ENCODE results near the gene RBKS. TPM values are rescaled to one million over a fixed set of nuclear protein-coding genes. Genes with fewer than 3 reads are reported as not detected.
"Not testable (repeated sequence)": the region's sequence is repeated elsewhere in the genome, so short reads cannot be mapped to it uniquely, and the experiment has no call there.

RBKS gene
- total RNA-seq, 2 donors from 2014 or later = 1.5 TPM

DNA sequence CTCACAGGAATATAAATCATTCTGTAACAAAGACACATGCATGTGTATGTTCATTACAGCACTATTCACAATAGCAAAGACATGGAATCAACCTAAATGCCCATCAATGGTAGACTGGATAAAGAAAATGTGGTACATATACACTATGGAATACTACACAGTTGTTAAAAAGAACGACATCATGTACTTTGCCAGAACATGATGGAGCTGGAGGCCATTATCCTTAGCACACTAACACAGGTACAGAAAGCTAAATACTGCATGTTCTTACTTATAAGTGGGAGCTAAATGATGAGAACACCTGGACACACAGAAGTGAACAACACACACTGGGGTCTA, 7.6 kb downstream of the RBKS start:
- intact Hi-C loops (cut with DNase I) = loop anchor here in 1 of 2 donors (10.0 kb wide), 2 partner anchors 78 to 178 kb away; no protein-coding TSS in a partner anchor
- DNase-seq (ENCODE audit: low spot score) = not testable (repeated sequence)

DNA sequence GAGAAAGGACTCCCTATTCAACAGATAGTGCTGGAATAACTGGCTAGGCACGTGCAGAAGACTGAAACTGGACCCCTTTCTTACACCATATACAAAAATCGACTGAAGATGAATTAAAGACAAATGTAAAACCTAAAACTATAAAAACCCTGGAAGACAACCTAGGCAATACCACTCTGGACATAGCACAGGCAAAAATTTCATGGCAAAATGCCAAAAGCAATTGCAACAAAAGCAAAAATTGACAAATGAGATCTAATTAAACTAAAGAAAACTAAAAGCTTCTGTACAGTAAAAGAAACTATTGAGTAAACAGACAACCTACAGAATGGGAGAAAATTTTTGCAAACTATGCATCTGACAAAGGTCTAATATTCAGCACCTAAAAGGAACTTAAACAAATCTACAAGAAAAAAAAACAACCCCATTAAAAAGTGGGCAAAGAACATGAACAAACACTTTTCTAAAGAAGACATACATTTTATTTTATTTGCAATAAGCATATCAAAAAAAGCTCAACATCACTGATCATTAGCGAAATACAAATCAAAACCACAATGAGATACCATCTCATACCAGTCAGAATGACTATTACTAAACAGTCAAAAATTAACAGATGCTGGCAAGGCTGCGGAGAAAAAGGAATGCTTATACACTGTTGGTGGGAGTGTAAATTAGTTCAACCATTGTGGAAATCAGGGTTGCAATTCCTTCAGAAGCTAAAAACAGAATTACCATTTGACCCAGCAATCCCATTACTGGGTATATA, 8.2 kb downstream of the RBKS start:
- intact Hi-C loops (cut with DNase I) = loop anchor here in 1 of 2 donors (10.0 kb wide), 2 partner anchors 77 to 177 kb away; no protein-coding TSS in a partner anchor
- not testable (repeated sequence) for DNase-seq (ENCODE audit: low spot score)

DNA sequence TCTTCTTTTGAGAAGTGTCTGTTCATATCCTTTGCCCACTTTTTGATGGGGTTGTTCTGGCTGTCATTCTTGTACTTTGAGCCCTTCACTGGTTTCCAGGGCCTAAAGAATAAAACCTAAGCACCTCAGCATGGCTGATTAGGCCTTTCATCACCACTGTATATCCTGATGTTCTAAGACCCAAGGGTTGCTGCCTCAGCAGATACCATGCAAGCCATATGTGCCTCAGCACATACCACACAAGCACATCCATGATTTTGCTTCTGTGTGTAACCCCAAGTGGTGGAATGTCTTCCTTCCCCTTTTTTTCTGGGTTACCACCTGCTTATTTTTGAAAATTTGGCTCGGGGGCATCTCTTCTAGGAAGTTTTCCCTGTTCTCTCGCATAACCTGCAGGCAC, 11.4 kb downstream of the RBKS start:
- intact Hi-C loops (cut with DNase I) = no loop called here
- no peak for DNase-seq (ENCODE audit: low spot score)

- DNase-seq (ENCODE audit: low spot score) = no peak
- intact Hi-C loops (cut with DNase I) = no loop called here
These were observed 14.9 kb downstream of the RBKS start for GRCh38 chr2:27875089-27875881.

DNA sequence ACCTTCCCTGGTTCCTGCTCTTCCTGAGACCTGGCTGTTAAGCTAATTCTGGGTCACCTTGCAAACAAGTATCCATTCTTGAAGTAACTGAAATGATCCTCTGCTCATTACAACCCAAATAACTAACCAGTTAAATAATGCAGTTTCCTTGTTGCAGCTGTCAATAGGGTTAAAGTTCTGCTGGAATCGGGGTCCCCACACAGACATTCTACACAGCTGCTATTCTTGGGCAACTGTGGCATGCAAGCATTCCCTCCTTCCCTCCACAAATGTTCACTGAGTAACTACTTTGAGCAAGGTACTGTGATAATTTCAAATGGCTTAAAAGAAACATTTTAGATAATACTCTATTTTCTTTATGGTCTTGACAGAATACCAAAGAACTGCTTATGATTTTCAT, 17.1 kb downstream of the RBKS start:
- intact Hi-C loops (cut with DNase I) = no loop called here
- no peak for DNase-seq (ENCODE audit: low spot score)

GRCh38 chr2:27871802-27872201, 18.4 kb downstream of the RBKS start:
- intact Hi-C loops (cut with DNase I) = no loop called here
- DNase-seq (ENCODE audit: low spot score) = no peak

DNA sequence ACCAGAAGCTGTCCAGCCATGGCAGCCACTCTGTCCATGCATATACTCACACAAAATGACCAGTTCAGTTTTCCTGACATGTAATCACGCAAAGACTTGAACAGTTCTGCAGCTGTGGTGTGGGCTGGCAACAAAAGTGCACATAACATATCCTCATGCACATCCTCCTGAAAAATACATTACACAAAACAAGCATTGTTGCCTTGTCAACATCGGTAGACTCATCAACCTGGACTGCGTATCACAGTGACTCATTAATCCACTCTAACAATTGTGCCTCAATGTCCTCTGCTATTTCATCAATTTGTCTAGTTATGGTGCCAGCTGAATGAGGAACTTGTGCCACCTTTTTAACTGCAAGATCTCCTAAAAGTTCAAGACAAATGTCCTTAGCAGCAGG, 19.5 kb downstream of the RBKS start:
- intact Hi-C loops (cut with DNase I) = no loop called here
- DNase-seq (ENCODE audit: low spot score) = no peak

- intact Hi-C loops (cut with DNase I) = no loop called here
- DNase-seq (ENCODE audit: low spot score) = no peak
These were observed 20.4 kb downstream of the RBKS start for GRCh38 chr2:27869763-27870162.

DNA sequence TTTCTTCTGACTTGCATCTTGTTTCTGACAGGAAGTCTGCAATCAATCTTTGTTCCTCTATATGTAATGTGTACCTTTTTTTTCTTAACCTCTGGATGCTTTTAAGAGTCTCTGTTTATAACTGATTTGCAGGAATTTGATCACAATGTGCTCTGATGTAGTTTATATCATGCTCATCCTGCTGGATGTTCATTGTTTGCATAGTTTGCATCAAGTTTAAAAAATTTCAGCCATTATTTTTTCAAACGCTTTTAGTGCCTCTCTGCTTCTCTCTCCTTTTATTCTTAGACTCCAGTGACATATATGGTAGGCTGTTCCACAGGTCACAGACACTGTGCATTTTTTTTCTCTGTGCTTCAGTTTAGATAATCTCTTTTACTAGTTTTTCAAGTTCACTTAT, 23.9 kb downstream of the RBKS start:
- DNase-seq (ENCODE audit: low spot score) = no peak
- intact Hi-C loops (cut with DNase I) = no loop called here

GRCh38 chr2:27863955-27864354, 26.2 kb downstream of the RBKS start:
- intact Hi-C loops (cut with DNase I); DNase-seq (ENCODE audit: low spot score): not testable (repeated sequence)

GRCh38 chr2:27863146-27863545, 27.0 kb downstream of the RBKS start:
- no peak for DNase-seq (ENCODE audit: low spot score)
- intact Hi-C loops (cut with DNase I) = no loop called here

GRCh38 chr2:27860111-27860510, 30.1 kb downstream of the RBKS start:
- DNase-seq (ENCODE audit: low spot score) = no peak
- intact Hi-C loops (cut with DNase I) = no loop called here

- no peak for DNase-seq (ENCODE audit: low spot score)
These were observed 32.6 kb downstream of the RBKS start for GRCh38 chr2:27857417-27858172.

GRCh38 chr2:27856956-27857355, 33.2 kb downstream of the RBKS start:
- intact Hi-C loops (cut with DNase I) = loop anchor here in 1 of 2 donors (5.0 kb wide), 2 partner anchors 90 to 95 kb away; no protein-coding TSS in a partner anchor
- DNase-seq (ENCODE audit: low spot score) = no peak

More at GRCh38 chr2:27857417-27858172, 32.6 kb downstream of the RBKS start:
- intact Hi-C loops (cut with DNase I) = loop anchor here in 1 of 2 donors (5.0 kb wide), 2 partner anchors 90 to 95 kb away; no protein-coding TSS in a partner anchor

DNA sequence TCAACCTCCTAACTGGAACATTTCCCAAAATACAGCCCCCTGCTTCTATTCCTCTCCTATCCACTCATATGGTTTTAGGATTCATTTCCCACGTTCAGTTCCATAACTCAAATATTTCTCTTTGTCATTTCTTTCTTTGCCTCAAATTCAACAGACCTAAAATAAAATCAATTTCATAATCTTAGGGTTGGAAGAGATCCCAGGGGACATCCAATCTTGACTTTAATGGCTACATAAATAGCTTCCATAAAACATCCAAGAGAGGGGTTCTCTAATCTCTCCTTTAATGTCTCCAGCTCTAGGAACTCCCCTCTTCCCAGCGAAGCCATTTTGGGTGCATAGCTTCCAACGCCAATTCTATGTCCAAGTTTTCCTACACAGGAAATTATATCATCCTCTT, 33.8 kb downstream of the RBKS start:
- DNase-seq (ENCODE audit: low spot score) = no peak
- intact Hi-C loops (cut with DNase I) = loop anchor here in 1 of 2 donors (5.0 kb wide), 2 partner anchors 91 to 94 kb away; no protein-coding TSS in a partner anchor

DNA sequence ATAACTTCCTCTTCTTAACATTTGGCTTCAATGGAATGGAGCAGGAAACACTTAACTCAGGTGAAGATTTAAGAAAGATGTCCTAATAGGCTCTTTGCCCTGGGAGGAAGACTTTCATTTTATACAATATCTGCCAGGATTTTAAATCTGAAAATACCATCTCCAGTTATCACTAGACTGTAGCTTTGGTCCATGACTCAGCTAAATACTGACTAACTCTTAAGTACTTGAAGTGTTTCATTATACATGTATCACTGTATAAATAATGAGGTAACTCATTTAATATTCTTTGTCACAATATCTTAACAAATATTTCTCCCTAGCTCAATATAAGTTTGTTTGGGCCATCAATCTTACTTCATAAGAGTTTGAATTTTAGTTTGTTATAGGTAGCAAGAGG, 34.7 kb downstream of the RBKS start:
- DNase-seq (ENCODE audit: low spot score) = no peak
- intact Hi-C loops (cut with DNase I) = loop anchor here in 1 of 2 donors (5.0 kb wide), 2 partner anchors 92 to 93 kb away; no protein-coding TSS in a partner anchor

GRCh38 chr2:27854229-27854862, 35.8 kb downstream of the RBKS start:
- intact Hi-C loops (cut with DNase I) = no loop called here

GRCh38 chr2:27852691-27853090, 37.5 kb downstream of the RBKS start:
- no peak for DNase-seq (ENCODE audit: low spot score)
- intact Hi-C loops (cut with DNase I) = no loop called here

More at GRCh38 chr2:27854229-27854862, 35.8 kb downstream of the RBKS start:
- no peak for DNase-seq (ENCODE audit: low spot score)

GRCh38 chr2:27849558-27850205, 40.5 kb downstream of the RBKS start:
- no peak for DNase-seq (ENCODE audit: low spot score)
- intact Hi-C loops (cut with DNase I) = no loop called here

All from posterior vena cava (tissue), 2 donors.